MCF 10A (cell line): ENCODE results near the gene QPRT. TPM values are rescaled to one million over a fixed set of nuclear protein-coding genes. Genes with fewer than 3 reads are reported as not detected.
"Not testable (repeated sequence)": the region's sequence is repeated elsewhere in the genome, so short reads cannot be mapped to it uniquely, and the experiment has no call there.

Experiments used
- BruUV-seq: library from RNA; stranded (reverse); fragments of 400-500 nt; replicated peaks from 2 replicates; lab custom pipeline; 2021; lab: Mats Ljungman, UMichigan
- CTCF ChIA-PET: fragments of 300-600 bp; sonication (Branson Sonifier 250); formaldehyde crosslinking; extraction: SDS; loops from one replicate; lab custom pipeline; 2021; ENCODE audit warnings: antibody characterized with exemption, inconsistent platforms; lab: Yijun Ruan, JAX
- POLR2A ChIA-PET: fragments of 300-600, 350-650 bp; sonication (Branson Sonifier 250); formaldehyde crosslinking; extraction: SDS; loops from one replicate; lab custom pipeline; 2020; ENCODE audit warnings: antibody characterized with exemption, inconsistent platforms; lab: Yijun Ruan, JAX
- DNase-seq: peaks from one replicate; pipeline ENCODE4 v3.0.0-alpha.2; 2018; ENCODE audit not compliant: unreplicated experiment
- H3K27ac Mint-ChIP-seq: one replicate; pipeline ENCODE4 v1.8.0; 2022; ENCODE audit warnings: mild to moderate bottlenecking, low read depth, mixed read lengths; ENCODE audit not compliant: unreplicated experiment
- H3K27me3 Mint-ChIP-seq: one replicate; pipeline ENCODE4 v1.8.0; 2022; ENCODE audit warnings: mixed read lengths; ENCODE audit not compliant: insufficient read depth, unreplicated experiment
- H3K36me3 Mint-ChIP-seq: one replicate; pipeline ENCODE4 v1.8.0; 2022; ENCODE audit warnings: mild to moderate bottlenecking, moderate library complexity, mixed read lengths; ENCODE audit not compliant: insufficient read depth, unreplicated experiment
- H3K4me1 Mint-ChIP-seq: one replicate; pipeline ENCODE4 v1.8.0; 2022; ENCODE audit warnings: mixed read lengths; ENCODE audit not compliant: insufficient read depth, unreplicated experiment
- H3K4me3 Mint-ChIP-seq: one replicate; pipeline ENCODE4 v1.8.0; 2022; ENCODE audit warnings: mild to moderate bottlenecking, moderate library complexity, mixed read lengths; ENCODE audit not compliant: unreplicated experiment
- H3K9me3 Mint-ChIP-seq: one replicate; pipeline ENCODE4 v1.8.0; 2022; ENCODE audit warnings: mixed read lengths; ENCODE audit not compliant: unreplicated experiment
- intact Hi-C: fragments of 100-400 bp; cut with micrococcal nuclease; formaldehyde crosslinking; loops from 2 replicates; pipeline ENCODE4 v1.14.1; 2022
- total RNA-seq: library from RNA; stranded (reverse); gene quantifications from 2 replicates; pipeline ENCODE4 v1.2.3, GENCODE V29; 2022
- TF ChIP-seq, protein P1 (sequence below): fragments of 200-600 bp; IDR thresholded peaks from one replicate; pipeline ENCODE4 v1.8.0; 2022; ENCODE audit warnings: antibody characterized with exemption, mild to moderate bottlenecking; ENCODE audit not compliant: unreplicated experiment

The QPRT gene
- total RNA-seq, 1 experiment from 2014 or later: not detected

DNA sequence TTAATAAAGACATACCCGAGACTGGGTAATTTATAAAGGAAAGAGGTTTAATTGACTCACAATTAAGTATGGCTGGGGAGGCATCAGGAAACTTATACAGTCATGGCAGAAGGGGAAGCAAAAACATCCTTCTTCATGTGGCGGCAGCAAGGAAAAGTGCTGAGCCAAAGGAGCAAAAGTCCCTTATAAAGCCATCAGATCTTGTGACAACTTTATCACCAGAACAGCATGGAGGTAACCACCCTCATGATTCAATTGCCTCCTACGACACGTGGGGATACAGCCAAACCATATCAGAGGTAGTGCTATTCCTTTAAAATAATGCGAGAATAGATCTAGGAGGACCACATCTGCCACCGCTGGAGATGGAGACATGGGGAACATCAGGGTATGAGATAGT, 57.8 kb downstream of the QPRT start:
- H3K36me3 Mint-ChIP-seq: no peaks in the 10 kb centered on the region
- CTCF ChIA-PET: no interaction called here
- intact Hi-C loops: no loop called here

DNA sequence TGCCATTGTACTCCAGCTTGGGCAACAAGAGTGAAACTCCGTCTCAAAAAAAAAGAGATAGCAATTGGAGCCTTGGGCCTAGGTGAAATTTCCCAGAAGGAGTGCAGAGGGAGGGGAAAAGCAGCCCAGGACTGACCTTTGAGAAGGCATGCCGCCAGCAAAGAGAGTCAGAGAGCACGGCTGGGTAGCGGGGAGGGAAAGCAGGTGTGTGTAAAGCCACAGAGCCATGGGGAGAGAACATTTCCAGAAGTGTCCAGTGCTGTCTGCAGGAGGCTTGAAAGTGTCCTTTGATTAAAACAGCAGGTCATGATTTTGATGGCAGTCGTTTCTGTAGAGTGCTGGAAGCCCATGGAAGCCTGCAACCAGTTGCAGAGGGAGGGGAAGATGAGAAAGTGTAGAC, 58.7 kb downstream of the QPRT start:
- no peaks in the 10 kb centered on the region for H3K9me3 Mint-ChIP-seq
- no TSS peak for BruUV-seq
- intact Hi-C loops: no loop called here
- no peaks in the 10 kb centered on the region for H3K4me1 Mint-ChIP-seq
- POLR2A ChIA-PET: interaction anchor here (0.6 kb wide), 1 partner anchor 22 kb away, joined by 3 read pairs; no protein-coding TSS in a partner anchor
- TF ChIP-seq, protein P1, sequence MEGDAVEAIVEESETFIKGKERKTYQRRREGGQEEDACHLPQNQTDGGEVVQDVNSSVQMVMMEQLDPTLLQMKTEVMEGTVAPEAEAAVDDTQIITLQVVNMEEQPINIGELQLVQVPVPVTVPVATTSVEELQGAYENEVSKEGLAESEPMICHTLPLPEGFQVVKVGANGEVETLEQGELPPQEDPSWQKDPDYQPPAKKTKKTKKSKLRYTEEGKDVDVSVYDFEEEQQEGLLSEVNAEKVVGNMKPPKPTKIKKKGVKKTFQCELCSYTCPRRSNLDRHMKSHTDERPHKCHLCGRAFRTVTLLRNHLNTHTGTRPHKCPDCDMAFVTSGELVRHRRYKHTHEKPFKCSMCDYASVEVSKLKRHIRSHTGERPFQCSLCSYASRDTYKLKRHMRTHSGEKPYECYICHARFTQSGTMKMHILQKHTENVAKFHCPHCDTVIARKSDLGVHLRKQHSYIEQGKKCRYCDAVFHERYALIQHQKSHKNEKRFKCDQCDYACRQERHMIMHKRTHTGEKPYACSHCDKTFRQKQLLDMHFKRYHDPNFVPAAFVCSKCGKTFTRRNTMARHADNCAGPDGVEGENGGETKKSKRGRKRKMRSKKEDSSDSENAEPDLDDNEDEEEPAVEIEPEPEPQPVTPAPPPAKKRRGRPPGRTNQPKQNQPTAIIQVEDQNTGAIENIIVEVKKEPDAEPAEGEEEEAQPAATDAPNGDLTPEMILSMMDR: no peak
- no peak overlapping the region for H3K4me3 Mint-ChIP-seq
- no peaks in the 10 kb centered on the region for H3K36me3 Mint-ChIP-seq
- CTCF ChIA-PET: interaction anchor here (2.4 kb wide), 1 partner anchor 9 kb away, joined by 13 read pairs; no protein-coding TSS in a partner anchor
- H3K27me3 Mint-ChIP-seq: peaks cover 76% of the 10 kb centered on the region
- DNase-seq: no peak
- no peak overlapping the region for H3K27ac Mint-ChIP-seq

More for the DNA sequence above, 57.8 kb downstream of the QPRT start:
- DNase-seq: no peak
- Mint-ChIP-seq H3K4me3 (no peak overlapping the region), H3K9me3 (no peaks in the 10 kb centered on the region), H3K4me1 (no peaks in the 10 kb centered on the region), H3K27me3 (peaks cover 83% of the 10 kb centered on the region), H3K27ac (no peak overlapping the region)
- TF ChIP-seq, protein P1: no peak
- POLR2A ChIA-PET: no interaction called here
- no TSS peak for BruUV-seq

DNA sequence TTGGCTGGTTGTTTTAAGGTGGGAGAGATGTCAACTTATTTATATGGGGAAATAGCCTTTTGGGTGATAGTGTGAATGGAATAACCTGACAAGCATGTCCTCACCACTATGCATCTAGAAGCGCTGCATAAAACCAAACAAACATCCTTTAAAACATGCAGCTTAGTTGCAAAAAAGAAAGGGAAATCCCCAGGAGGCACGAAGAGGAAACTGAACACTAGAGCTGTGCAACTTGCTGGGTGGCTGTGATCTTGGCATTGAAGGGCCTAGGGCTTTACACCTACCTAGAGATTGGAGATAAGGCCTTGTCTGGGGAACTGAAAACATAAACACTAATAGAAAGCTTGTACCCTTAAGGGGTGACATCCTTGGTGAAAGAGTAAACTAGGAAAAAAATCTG, 59.5 kb downstream of the QPRT start:
- peaks cover 74% of the 10 kb centered on the region for H3K27me3 Mint-ChIP-seq
- ChIA-PET POLR2A (no interaction called here), CTCF (interaction anchor here (0.9 to 2.4 kb wide), 3 partner anchors 9 to 47 kb away, joined by 4 to 13 read pairs (median 7); no protein-coding TSS in a partner anchor)
- H3K4me1 Mint-ChIP-seq: no peaks in the 10 kb centered on the region
- intact Hi-C loops: no loop called here
- H3K4me3 Mint-ChIP-seq: no peak overlapping the region
- TF ChIP-seq, protein P1: no peak
- DNase-seq: no peak
- H3K9me3 Mint-ChIP-seq: no peaks in the 10 kb centered on the region
- H3K36me3 Mint-ChIP-seq: no peaks in the 10 kb centered on the region
- no peak overlapping the region for H3K27ac Mint-ChIP-seq
- BruUV-seq: no TSS peak

- BruUV-seq, DNase-seq, POLR2A ChIA-PET, H3K4me3 Mint-ChIP-seq, H3K4me1 Mint-ChIP-seq, H3K9me3 Mint-ChIP-seq, H3K27ac Mint-ChIP-seq, intact Hi-C loops, H3K36me3 Mint-ChIP-seq: not testable (repeated sequence)
- H3K27me3 Mint-ChIP-seq: peaks cover 74% of the 10 kb centered on the region
- CTCF ChIA-PET: interaction anchor here (1.1 to 2.4 kb wide), 3 partner anchors 11 to 795 kb away, joined by 3 to 13 read pairs (median 7); no protein-coding TSS in a partner anchor
These were observed 61.1 kb downstream of the QPRT start for GRCh38 chr16:29739927-29740629.

- H3K27ac Mint-ChIP-seq, H3K4me3 Mint-ChIP-seq, H3K36me3 Mint-ChIP-seq, POLR2A ChIA-PET, H3K4me1 Mint-ChIP-seq, intact Hi-C loops, DNase-seq, H3K9me3 Mint-ChIP-seq, BruUV-seq: not testable (repeated sequence)
- CTCF ChIA-PET: interaction anchor here (1.4 kb wide), 1 partner anchor 11 kb away, joined by 4 read pairs; no protein-coding TSS in a partner anchor
- peaks cover 71% of the 10 kb centered on the region for H3K27me3 Mint-ChIP-seq
These were observed 61.6 kb downstream of the QPRT start for GRCh38 chr16:29740630-29741015.
